Brain microvascular endothelial cell (primary cell): ENCODE results near the gene CCR7.

ENCODE experiments used
- DNase-seq: peaks from one replicate; pipeline ENCODE4 v3.0.0-alpha.2; 2020
- H3K27ac ChIP-seq: fragments of 250-450 bp; sonication (Bioruptor Pico); 2 replicates; pipeline ENCODE4 v1.5.1; 2020; ENCODE audit warnings: mild to moderate bottlenecking, moderate library complexity
- H3K27me3 ChIP-seq: fragments of 250-450 bp; sonication (Bioruptor Pico); replicated peaks from 2 replicates; pipeline ENCODE4 v1.5.1; 2020; ENCODE audit warnings: mild to moderate bottlenecking
- H3K36me3 ChIP-seq: fragments of 250-450 bp; sonication (Bioruptor Pico); replicated peaks from 2 replicates; pipeline ENCODE4 v1.5.1; 2020; ENCODE audit warnings: mild to moderate bottlenecking
- H3K4me3 ChIP-seq: 2 replicates; pipeline ENCODE4 v1.5.1; 2011; ENCODE audit warnings: low read depth, mild to moderate bottlenecking, control low read depth, low read length, moderate library complexity
- in situ Hi-C: cut with HindIII; loops from 2 replicates; pipeline ENCODE4 v1.10.0; 2017; ENCODE audit warnings: low sequenced_read_pairs, low pct_ligation_motif_present
- TF ChIP-seq, protein P1 (sequence below): IDR thresholded peaks from 2 replicates; pipeline ENCODE4 v1.5.1; 2011; ENCODE audit warnings: low read depth, mild to moderate bottlenecking, moderate library complexity, low read length, control low read depth, inconsistent platforms; ENCODE audit errors: missing control alignments

CCR7 gene

DNA sequence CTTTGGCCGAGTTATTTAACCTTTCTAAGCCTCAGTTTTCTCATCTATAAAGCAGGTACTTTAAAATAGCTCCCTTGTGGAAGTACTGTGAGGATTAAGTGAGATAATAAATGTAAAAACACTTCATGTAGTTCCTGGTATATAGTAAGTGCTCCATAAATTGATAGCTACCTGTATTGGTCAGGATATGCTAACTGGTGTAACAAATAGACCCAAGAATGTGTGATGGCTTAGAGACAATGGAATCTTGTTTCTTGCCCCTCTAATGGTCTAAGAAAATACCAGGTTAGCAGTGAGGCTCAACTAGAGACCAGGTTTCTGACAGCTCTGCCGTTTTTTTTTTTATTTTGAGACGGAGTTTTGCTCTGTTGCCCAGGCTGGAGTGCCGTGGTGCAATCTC is 29.8 kb downstream of the CCR7 start:
- TF ChIP-seq, protein P1, sequence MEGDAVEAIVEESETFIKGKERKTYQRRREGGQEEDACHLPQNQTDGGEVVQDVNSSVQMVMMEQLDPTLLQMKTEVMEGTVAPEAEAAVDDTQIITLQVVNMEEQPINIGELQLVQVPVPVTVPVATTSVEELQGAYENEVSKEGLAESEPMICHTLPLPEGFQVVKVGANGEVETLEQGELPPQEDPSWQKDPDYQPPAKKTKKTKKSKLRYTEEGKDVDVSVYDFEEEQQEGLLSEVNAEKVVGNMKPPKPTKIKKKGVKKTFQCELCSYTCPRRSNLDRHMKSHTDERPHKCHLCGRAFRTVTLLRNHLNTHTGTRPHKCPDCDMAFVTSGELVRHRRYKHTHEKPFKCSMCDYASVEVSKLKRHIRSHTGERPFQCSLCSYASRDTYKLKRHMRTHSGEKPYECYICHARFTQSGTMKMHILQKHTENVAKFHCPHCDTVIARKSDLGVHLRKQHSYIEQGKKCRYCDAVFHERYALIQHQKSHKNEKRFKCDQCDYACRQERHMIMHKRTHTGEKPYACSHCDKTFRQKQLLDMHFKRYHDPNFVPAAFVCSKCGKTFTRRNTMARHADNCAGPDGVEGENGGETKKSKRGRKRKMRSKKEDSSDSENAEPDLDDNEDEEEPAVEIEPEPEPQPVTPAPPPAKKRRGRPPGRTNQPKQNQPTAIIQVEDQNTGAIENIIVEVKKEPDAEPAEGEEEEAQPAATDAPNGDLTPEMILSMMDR = no peak

DNA sequence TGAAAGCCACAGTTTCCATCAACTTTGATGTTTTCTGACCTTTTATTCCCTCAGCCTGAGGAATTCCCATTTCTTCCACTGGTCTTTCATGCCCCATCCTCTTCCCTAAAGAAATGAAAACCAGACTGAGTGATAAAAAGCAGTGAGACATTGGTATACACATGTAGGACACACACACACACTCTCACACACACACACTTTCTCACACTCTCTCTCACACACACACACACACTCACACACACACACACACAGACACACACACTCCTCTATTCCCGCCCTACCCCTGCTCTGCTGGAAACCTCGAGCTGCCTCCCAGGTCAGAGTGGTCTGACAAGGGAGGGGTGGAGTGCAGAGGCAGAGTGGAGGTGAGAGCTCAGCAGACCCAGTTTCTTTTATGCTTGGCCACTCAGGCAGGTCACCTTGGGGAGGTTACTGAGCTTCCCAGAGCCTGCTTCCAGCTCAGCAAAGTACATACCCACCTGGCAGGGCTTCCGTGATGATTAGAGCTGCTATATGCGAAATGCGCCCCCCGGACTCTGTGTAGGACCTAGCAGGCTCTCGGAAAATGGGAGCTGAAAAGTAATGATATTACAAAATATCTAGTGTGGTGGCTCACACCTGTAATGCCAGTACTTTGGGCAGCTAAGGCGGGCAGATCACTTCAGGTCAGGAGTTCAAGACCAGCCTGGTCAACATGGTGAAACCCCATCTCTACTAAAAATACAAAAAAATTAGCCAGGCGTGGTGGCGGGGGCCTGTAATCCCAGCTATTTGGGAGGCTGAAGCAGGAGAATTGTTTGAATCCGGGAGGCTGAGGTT is 30.7 kb downstream of the CCR7 start:
- no peak overlapping the region for H3K4me3 ChIP-seq
- peak overlapping the region; percentile 72 for H3K27ac ChIP-seq
- TF ChIP-seq, protein P1 = no peak
- DNase-seq = no peak
- no peaks in the 10 kb centered on the region for H3K36me3 ChIP-seq
- in situ Hi-C loops = loop anchor here (25.0 kb wide), 2 partner anchors 122 to 222 kb away; partner anchors contain the start of genes RARA and TOP2A
- H3K27me3 ChIP-seq = no peaks in the 10 kb centered on the region

More for the DNA sequence above, 29.8 kb downstream of the CCR7 start:
- Histone ChIP-seq H3K4me3 (no peak overlapping the region), H3K27ac (no peak overlapping the region), H3K27me3 (no peaks in the 10 kb centered on the region), H3K36me3 (no peaks in the 10 kb centered on the region)
- no peak for DNase-seq
- in situ Hi-C loops = loop anchor here (25.0 kb wide), 2 partner anchors 123 to 223 kb away; partner anchors contain the start of genes RARA and TOP2A

DNA sequence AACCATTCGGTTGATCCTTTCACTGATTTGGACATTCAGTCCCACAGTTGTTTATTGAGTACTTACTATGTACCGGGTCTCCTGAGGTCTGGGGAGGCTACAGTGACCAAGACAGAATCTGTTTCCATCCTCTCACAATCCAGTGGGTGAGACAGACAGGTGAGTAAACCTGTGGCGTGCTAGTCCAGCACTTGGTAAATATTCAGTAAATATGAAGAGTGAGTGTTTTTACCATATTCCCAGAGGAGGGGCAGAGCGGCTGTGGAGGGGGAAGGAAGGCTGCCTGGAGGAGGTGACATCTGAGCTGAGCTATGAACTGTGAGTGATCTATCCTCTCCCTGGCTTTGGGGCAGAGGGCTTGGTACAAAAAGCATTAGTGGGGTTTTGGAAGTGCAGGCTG is 31.4 kb downstream of the CCR7 start:
- in situ Hi-C loops = loop anchor here (25.0 kb wide), 2 partner anchors 122 to 222 kb away; partner anchors contain the start of genes RARA and TOP2A
- Histone ChIP-seq H3K36me3 (no peaks in the 10 kb centered on the region), H3K27me3 (no peaks in the 10 kb centered on the region), H3K4me3 (no peak overlapping the region), H3K27ac (peak overlapping the region; percentile 72)
- DNase-seq = no peak
- TF ChIP-seq, protein P1 = no peak

DNA sequence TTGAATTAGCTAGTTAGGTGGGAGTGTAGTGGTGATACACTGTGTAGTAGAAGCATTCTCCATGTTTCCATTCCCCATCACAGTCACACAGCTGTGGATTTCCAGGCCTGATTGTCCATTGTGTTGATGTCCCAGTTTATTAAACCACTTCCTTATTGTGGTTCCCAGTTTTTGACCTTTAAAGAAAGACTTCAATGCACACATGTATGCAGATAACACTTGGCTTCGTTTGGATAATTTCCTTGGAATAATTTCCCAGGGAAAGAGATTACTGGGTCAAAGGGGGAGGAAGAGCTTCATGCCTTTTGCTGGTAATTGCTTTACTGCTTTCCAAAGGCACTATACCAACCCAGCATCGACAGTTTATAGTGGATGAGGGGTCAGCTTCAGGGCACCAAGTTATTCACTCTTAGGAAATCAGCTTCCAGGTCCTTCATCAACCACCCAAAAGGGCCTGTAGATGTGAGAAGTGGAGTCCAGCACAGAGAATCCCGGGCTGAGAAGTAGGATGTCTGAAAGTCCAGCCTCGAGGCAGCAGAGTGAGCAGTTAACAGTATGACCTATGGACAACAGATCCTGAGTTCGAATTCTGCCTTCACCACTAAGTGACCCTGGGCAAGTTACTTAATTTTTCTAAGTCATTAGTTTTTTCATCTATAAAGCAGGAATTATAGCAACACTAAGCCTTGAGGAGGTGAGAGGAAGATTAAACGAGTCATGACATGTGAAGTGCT is 32.6 kb downstream of the CCR7 start:
- no peaks in the 10 kb centered on the region for H3K27me3 ChIP-seq
- TF ChIP-seq, protein P1 = no peak
- peak overlapping the region; percentile 72 for H3K27ac ChIP-seq
- in situ Hi-C loops = loop anchor here (25.0 kb wide), 2 partner anchors 120 to 220 kb away; partner anchors contain the start of genes RARA and TOP2A
- H3K36me3 ChIP-seq = no peaks in the 10 kb centered on the region
- DNase-seq = no peak
- H3K4me3 ChIP-seq = no peak overlapping the region

DNA sequence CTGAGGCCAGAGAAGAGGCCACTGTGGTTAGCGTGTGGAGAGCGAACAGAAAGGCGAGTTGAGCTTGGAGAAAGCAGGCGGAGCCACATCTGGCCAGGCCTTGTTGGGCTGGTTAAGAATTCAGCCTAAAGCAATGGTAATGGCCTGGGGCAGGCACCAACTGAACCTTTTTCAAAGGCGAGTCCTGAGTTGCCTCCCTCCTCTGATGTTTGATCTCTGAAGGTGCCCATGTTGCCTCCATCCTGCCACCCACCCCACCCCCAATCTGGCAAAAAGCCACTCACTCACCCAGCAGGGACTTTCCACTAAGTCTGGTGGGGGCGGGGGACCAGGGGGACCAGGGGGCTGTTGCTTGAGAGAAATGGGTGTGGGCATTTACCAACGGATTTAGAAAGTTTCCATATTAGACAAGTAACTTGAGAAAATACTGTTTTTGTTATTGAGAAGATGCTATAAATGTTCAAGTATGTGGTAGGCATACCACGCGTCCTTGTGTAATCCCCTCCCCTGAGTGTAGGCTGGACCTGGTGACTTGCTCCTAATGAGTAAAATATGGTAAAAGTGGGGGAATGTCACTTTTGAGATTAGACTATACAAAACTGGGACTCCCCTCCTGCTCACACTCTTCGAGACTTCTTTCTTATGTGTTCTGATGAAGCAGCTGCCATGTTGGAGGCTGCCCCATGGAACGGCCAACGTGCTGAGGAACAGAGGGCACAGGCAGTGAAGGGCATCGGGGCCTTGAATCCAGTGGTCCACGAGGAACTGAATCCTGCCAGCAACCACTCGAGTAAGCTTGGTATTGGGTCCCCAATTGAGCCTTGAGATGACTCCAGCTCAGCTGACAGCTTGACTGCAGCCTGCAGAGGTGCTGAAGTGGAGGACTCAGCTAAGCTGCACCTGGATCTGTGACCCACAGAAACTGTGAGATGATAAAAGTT is 34.0 kb downstream of the CCR7 start:
- H3K27me3 ChIP-seq = no peaks in the 10 kb centered on the region
- H3K27ac ChIP-seq = no peak overlapping the region
- no peak for DNase-seq
- in situ Hi-C loops = loop anchor here (25.0 kb wide), 2 partner anchors 119 to 219 kb away; partner anchors contain the start of genes RARA and TOP2A
- H3K4me3 ChIP-seq = no peak overlapping the region
- TF ChIP-seq, protein P1 = no peak
- no peaks in the 10 kb centered on the region for H3K36me3 ChIP-seq
